ENCODE data around the gene ATG9B. TPM values are rescaled to one million over a fixed set of nuclear protein-coding genes. Genes with fewer than 3 reads are reported as not detected.
A peak's percentile ranks its signal among the peaks of the same experiment; 100 is the strongest.
"Not testable (repeated sequence)": the region's sequence is repeated elsewhere in the genome, so short reads cannot be mapped to it uniquely, and the experiment has no call there.

ATG9B gene
- total RNA-seq, 1 donor from 2014 or later = 0.17 TPM

DNA sequence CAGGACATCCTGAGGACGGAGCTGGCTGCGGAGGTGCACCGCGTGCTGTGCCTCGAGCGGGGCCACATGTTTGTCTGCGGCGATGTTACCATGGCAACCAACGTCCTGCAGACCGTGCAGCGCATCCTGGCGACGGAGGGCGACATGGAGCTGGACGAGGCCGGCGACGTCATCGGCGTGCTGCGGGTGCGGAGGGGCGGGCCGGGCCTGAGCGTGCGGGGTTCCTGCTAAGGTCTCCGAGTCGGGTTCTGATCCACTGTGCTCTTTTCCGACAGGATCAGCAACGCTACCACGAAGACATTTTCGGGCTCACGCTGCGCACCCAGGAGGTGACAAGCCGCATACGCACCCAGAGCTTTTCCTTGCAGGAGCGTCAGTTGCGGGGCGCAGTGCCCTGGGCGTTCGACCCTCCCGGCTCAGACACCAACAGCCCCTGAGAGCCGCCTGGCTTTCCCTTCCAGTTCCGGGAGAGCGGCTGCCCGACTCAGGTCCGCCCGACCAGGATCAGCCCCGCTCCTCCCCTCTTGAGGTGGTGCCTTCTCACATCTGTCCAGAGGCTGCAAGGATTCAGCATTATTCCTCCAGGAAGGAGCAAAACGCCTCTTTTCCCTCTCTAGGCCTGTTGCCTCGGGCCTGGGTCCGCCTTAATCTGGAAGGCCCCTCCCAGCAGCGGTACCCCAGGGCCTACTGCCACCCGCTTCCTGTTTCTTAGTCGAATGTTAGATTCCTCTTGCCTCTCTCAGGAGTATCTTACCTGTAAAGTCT, 10.4 kb downstream of the ATG9B start:
- ATAC-seq = peak; percentile 8
- no peak overlapping the region for H3K27ac ChIP-seq

DNA sequence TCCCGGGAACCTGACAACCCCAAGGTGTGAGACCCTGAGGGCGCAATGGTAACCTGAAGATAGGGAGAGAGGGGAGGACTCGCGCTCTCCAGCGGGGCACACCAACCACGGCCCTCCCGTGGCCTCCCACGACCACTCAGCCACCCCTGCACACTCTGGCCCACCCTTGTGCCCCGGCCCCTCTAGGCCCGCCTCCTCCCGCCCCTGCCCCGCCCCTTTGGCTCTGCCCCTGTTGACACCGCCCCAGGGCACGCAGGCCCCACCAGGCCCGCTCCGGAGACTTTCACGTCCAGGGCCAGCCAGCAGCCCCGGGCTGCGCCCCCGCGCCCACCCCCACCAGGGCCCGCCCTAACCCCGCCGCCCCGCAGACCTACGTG, 10.9 kb downstream of the ATG9B start:
- Histone ChIP-seq H3K4me3 (peak overlapping the region; percentile 34), H3K27ac (no peak overlapping the region), H3K27me3 (peaks cover 13% of the 10 kb centered on the region), H3K36me3 (no peaks in the 10 kb centered on the region), H3K4me1 (peaks cover 26% of the 10 kb centered on the region), H3K9me3 (no peaks in the 10 kb centered on the region)
- TF ChIP-seq, protein P1, sequence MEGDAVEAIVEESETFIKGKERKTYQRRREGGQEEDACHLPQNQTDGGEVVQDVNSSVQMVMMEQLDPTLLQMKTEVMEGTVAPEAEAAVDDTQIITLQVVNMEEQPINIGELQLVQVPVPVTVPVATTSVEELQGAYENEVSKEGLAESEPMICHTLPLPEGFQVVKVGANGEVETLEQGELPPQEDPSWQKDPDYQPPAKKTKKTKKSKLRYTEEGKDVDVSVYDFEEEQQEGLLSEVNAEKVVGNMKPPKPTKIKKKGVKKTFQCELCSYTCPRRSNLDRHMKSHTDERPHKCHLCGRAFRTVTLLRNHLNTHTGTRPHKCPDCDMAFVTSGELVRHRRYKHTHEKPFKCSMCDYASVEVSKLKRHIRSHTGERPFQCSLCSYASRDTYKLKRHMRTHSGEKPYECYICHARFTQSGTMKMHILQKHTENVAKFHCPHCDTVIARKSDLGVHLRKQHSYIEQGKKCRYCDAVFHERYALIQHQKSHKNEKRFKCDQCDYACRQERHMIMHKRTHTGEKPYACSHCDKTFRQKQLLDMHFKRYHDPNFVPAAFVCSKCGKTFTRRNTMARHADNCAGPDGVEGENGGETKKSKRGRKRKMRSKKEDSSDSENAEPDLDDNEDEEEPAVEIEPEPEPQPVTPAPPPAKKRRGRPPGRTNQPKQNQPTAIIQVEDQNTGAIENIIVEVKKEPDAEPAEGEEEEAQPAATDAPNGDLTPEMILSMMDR (IDR thresholded peaks at IDR 0.05) = no peak
- ATAC-seq = no peak
- no peak for DNase-seq
- intact Hi-C loops (cut with DNase I) = no loop called here

More for the DNA sequence above, 10.4 kb downstream of the ATG9B start:
- H3K9me3 ChIP-seq = no peaks in the 10 kb centered on the region
- H3K27me3 ChIP-seq = peaks cover 16% of the 10 kb centered on the region
- intact Hi-C loops (cut with DNase I) = no loop called here
- TF ChIP-seq, protein P1 (IDR thresholded peaks at IDR 0.05) = no peak
- peak; percentile 82 for DNase-seq
- H3K4me1 ChIP-seq = peaks cover 26% of the 10 kb centered on the region
- H3K4me3 ChIP-seq = peak overlapping the region; percentile 34
- H3K36me3 ChIP-seq = no peaks in the 10 kb centered on the region

DNA sequence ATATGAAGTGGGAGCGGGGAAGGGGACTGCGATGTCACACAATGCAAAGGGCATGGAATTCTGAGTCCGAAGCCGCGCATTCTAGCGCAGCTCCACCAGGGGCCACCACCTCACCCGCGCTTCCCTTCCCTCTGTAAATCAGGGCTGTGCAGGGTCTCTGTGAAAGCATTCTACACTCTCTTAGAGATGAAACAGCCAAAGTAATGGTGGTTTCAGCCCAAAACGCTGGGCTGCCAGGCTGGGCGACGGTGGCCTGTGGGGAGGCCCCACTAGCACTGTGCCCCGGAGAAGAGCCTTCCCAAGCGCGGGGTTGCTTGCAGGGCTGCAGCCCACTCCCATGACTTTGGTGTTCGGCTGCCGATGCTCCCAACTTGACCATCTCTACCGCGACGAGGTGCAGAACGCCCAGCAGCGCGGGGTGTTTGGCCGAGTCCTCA, 11.4 kb downstream of the ATG9B start:
- Histone ChIP-seq H3K4me1 (peaks cover 24% of the 10 kb centered on the region), H3K36me3 (no peaks in the 10 kb centered on the region), H3K27ac (no peak overlapping the region), H3K9me3 (no peaks in the 10 kb centered on the region), H3K27me3 (peaks cover 9% of the 10 kb centered on the region), H3K4me3 (no peak overlapping the region)
- intact Hi-C loops (cut with DNase I) = no loop called here
- no peak for DNase-seq
- TF ChIP-seq, protein P1 (IDR thresholded peaks at IDR 0.05) = peak; percentile 44
- ATAC-seq = peak; percentile 28

GRCh38 chr7:151012031-151012692, 12.1 kb downstream of the ATG9B start:
- DNase-seq = no peak
- Histone ChIP-seq H3K4me1 (peaks cover 19% of the 10 kb centered on the region), H3K4me3 (no peak overlapping the region), H3K27me3 (peaks cover 5% of the 10 kb centered on the region), H3K36me3 (no peaks in the 10 kb centered on the region), H3K27ac (no peak overlapping the region), H3K9me3 (no peaks in the 10 kb centered on the region)
- TF ChIP-seq, protein P1 (IDR thresholded peaks at IDR 0.05) = no peak
- no peak for ATAC-seq
- intact Hi-C loops (cut with DNase I) = no loop called here

GRCh38 chr7:151011616-151012015, 12.7 kb downstream of the ATG9B start:
- H3K9me3 ChIP-seq; intact Hi-C loops (cut with DNase I); H3K4me3 ChIP-seq; H3K36me3 ChIP-seq; H3K27me3 ChIP-seq; H3K27ac ChIP-seq; ATAC-seq; DNase-seq: not testable (repeated sequence)
- peaks cover 19% of the 10 kb centered on the region for H3K4me1 ChIP-seq

- Histone ChIP-seq H3K4me1 (peaks cover 19% of the 10 kb centered on the region), H3K27me3 (peaks cover 5% of the 10 kb centered on the region), H3K9me3 (no peaks in the 10 kb centered on the region), H3K4me3 (no peak overlapping the region), H3K36me3 (no peaks in the 10 kb centered on the region), H3K27ac (no peak overlapping the region)
- intact Hi-C loops (cut with DNase I) = no loop called here
- no peak for DNase-seq
- TF ChIP-seq, protein P1 (IDR thresholded peaks at IDR 0.05) = no peak
- no peak for ATAC-seq
These were observed 13.2 kb downstream of the ATG9B start for GRCh38 chr7:151011097-151011409.
